Posterior cingulate gyrus (tissue), 11 donors: ENCODE measurements around the gene TMIGD1.

ENCODE experiments used
- DNase-seq, 10 donors: peaks; one replicate each; pipeline versions ENCODE4 v3.0.0 to v3.0.0-alpha.2; 2020 to 2021; ENCODE audit warnings: mixed read lengths in 3 of 10
- intact Hi-C: fragments of 100-400 bp; cut with DNase I; formaldehyde crosslinking; loops from one replicate; pipeline ENCODE4 v1.15.1; 2023

TMIGD1 gene, protein sequence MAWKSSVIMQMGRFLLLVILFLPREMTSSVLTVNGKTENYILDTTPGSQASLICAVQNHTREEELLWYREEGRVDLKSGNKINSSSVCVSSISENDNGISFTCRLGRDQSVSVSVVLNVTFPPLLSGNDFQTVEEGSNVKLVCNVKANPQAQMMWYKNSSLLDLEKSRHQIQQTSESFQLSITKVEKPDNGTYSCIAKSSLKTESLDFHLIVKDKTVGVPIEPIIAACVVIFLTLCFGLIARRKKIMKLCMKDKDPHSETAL

DNA sequence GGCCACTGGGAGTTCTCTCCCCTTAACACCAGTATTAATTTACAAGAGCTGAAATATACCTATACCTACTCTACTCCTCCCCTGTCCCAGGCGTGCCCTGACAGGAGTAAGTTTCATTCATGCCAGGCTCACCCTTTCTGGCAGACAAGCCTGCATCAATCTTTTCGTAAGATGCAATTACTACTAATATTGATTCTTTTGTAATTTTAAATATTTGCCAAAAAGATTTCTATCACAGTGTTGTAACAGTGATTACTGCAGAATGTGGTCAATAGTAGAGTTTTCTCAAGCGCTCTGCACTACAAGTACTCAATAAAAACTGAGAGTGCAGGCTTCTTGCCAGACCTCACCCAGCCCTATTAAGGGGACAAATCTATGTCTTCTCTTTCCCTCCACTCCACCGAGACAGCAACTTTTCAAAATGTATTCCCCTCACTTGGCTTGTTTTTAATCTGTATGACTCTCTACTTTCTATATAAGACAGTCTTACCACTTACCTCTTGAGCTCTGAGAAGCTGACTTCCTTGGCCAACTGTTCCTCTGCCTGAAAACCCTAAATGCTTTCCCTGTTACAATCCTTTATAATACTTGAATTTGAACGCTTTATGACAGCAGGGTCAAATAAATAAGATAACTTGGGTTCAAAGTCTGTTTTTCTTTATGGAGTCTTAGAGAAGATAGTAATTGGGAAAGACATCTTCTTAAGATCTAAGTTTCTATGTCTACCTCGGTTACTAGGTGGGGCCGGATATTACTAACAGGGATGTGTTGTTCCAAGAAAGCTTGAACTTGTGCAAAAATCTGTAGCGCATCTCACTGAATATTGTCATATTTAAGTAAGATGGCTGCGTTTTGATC is at the start of gene TMIGD1:
Gene TMIGD1, minus strand, starts transcription at position 555 of the 858 bp plus-strand sequence. CDS start 1,924 bp downstream, outside the sequence.
- DNase-seq = no peak

DNA sequence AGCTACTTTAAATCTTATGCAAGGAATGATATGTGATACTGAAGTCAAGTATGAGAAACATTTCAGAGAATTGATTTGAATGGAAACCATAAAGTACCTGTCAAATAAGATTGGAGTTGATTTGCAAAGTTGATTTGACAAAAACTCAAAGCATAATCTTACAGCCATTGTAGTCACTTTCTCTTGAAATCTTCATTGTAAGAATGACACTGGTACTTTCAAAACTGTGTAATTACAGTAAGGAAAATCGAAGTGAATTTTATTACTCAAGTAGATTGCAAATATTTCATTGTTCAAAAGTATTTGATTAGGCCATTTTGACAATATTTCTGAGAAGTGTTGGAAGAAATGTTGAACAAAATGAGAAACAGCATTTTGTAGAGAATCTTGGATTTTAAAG is 48.5 kb upstream of the TMIGD1 start:
- DNase-seq = no peak
- intact Hi-C loops = loop anchor here (5.0 kb wide), 1 partner anchor 95 kb away; the partner anchor contains the start of gene GOSR1

More for the DNA sequence above, at the start of gene TMIGD1:
- intact Hi-C loops = no loop called here

DNA sequence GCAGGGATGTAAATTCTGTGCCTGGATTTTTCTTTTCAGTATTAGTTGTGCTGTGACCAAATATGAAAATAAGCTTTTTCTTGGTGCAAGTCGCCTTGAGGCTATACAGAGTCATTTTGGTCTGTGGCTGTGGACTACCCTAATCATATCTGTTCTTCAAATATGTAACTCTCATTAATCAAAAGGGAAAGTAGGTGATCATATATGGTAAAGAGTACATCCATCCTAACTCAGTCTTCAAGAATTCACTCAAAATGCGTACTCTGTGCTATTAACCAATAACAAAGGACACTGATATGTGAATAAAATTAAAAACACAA is 47.4 kb upstream of the TMIGD1 start:
- DNase-seq = no peak
- intact Hi-C loops = loop anchor here (5.0 kb wide), 1 partner anchor 96 kb away; the partner anchor contains the start of gene GOSR1

DNA sequence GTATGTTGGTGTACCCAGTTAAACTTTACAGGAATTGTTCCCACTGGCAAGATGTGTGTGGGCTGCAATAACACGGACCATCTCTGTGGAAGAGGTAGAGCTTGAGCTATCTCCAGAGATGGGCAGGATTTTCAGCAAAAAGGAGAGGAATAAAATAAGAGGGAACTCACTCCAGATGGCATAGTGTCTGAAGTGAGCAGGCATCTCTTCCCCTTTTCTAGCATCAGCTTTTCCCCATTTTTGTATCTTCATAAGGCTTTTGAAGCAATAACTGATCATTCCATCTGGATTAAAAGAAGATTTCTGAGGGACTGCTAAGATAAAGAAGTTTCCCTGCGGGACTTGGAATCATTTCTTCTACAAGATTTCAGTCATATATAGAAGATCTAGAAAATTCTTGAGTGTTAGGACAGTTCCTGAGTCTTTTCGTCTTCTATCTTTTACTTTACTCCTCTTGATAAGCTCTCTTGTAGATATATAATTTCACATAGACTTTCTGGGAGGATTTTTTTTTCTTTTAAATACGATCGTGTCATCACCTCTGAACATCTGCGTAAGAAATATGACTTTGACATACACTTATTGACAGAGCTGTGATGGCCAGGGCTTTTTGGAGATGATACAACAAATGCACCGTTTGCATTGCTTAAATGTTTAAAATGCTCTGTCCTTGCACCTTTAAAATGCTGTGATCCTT is 46.9 kb upstream of the TMIGD1 start:
- no peak for DNase-seq
- intact Hi-C loops = loop anchor here (5.0 kb wide), 1 partner anchor 97 kb away; the partner anchor contains the start of gene GOSR1

DNA sequence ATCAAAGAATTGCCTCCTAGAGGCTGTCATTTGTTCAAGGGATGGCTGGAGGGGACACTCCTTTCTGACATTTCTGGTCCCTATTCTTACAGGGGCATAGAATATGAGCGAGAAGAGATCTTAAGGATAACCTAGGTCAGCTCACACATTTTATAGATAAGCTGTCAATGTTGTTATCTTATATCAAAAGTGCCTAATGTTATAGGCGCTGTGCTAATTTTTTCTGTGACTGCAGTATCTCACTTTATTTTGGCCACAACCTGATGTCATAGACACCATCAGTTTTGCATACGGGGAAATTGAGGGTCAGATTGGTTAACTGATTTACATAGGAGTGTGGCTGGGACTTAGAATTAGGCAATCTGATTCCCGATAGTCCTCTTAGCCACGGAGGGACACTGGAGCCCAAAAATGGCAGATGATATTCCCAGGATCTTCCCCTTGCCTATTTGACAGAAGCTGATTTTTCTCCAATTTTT is 46.1 kb upstream of the TMIGD1 start:
- intact Hi-C loops = loop anchor here (5.0 kb wide), 3 partner anchors 88 to 442 kb away; partner anchors contain the start of genes BLMH, CRLF3 and GOSR1
- no peak for DNase-seq

DNA sequence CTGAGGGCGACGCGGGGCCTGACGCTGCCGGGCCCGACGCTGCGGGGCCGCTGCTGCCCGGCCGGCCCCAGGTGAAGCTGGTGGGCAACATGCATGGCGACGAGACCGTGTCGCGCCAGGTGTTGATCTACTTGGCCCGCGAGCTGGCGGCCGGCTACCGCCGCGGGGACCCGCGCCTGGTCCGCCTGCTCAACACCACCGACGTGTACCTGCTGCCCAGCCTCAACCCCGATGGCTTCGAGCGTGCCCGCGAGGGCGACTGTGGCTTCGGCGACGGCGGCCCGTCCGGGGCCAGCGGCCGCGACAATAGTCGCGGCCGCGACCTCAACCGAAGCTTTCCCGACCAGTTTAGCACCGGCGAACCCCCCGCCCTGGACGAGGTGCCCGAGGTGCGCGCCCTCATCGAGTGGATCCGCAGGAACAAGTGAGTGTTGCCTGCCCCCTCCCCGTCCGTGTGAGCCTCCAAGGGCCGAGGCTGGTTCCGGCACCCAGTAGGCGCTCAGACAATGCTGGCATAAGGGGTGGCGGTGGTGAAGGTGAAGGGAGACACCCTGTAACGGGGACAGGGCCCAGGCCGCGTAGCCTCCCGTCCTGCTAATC is 45.5 kb upstream of the TMIGD1 start:
- intact Hi-C loops = loop anchor here (5.0 kb wide), 2 partner anchors 87 to 443 kb away; partner anchors contain the start of genes BLMH and CRLF3
- peak in 5 of 10 donors; percentile 15 to 87 (median 29) for DNase-seq

DNA sequence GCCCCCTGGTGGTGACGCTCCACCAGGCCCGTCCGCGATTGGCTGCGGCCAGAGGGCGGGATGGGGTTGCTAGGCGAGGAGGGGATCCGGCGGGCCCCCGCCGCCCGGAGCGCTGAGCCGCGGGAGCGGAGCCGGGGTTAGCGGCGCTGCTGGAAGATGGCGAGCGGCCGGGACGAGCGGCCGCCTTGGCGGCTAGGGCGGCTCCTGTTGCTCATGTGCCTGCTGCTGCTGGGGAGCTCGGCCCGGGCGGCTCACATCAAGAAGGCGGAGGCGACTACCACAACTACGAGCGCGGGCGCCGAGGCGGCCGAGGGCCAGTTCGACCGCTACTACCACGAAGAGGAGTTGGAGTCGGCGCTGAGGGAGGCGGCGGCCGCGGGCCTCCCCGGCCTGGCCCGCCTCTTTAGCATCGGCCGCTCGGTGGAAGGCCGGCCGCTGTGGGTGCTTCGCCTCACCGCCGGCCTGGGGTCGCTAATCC is 45.0 kb upstream of the TMIGD1 start, which contains the start of gene CPD:
Gene CPD, plus strand, starts transcription at position 103 of the 478 bp plus-strand sequence. Its CDS starts 54 bp downstream, at position 157.
- intact Hi-C loops = loop anchor here (5.0 kb wide), 2 partner anchors 87 to 443 kb away; partner anchors contain the start of genes BLMH and CRLF3
- DNase-seq = peak; percentile 96 to 100 (median 99)

DNA sequence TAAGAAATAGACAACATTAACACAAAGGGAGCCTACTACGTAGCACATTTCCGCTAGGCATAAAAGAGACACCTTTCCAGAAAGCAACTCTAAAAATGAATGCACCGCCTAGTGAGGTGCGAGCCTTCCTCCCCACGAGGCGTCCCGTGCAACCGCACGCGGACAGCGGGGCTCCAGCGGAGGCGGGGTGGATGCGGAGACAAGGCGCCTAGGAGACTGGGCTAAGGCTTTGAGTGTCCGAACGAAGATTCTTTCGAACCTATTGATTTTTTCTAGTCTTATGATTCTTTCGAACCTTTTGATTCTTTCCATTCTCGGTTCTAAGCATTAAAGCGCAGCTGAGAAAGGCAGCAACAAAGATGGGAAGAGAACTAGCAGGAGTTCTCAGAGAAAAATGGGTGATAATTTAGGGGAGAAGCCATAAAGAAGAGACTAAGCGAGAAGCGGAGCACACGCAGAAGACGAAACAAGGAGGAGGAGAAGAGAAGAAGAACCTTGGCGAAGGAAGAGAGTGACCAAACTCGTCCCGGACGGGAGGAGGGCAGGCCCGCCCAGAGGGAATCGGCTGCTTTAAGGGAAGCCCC is 44.5 kb upstream of the TMIGD1 start:
- DNase-seq = peak in 7 of 10 donors; percentile 25 to 85 (median 44)
- intact Hi-C loops = loop anchor here (5.0 kb wide), 2 partner anchors 86 to 444 kb away; partner anchors contain the start of genes BLMH and CRLF3

DNA sequence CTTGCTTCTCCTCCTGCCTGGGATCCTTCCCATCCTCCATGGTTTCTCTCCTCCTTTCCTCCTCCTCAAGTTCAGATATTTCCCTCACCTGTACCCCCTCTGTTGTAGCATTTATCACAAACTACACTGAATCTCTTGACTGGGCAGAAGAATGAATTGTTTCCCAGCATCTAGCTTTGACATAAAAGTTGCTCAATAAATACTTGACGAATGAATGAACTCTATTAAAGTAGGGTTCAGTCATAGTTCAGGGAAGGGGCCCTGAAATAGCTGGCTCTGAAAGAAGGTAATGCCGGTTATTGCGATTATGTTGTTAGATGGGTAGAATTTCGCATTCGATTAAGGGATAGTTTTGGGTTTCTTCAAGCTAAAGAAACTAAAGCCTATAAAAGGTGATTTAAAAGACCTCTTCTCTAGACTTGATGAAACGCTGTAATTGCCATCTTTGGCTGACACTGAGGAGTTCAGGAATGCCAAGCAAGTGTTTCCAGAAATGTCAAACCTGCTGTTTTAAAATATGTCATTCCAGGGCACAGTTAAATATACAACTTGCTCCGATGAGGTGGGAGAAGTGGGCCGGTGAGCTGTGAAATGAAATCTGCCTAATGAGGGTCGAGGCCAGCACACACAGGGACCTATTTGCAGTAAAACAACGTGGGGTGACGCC is 43.9 kb upstream of the TMIGD1 start:
- no peak for DNase-seq
- intact Hi-C loops = loop anchor here (5.0 kb wide), 2 partner anchors 85 to 445 kb away; partner anchors contain the start of genes BLMH and CRLF3

DNA sequence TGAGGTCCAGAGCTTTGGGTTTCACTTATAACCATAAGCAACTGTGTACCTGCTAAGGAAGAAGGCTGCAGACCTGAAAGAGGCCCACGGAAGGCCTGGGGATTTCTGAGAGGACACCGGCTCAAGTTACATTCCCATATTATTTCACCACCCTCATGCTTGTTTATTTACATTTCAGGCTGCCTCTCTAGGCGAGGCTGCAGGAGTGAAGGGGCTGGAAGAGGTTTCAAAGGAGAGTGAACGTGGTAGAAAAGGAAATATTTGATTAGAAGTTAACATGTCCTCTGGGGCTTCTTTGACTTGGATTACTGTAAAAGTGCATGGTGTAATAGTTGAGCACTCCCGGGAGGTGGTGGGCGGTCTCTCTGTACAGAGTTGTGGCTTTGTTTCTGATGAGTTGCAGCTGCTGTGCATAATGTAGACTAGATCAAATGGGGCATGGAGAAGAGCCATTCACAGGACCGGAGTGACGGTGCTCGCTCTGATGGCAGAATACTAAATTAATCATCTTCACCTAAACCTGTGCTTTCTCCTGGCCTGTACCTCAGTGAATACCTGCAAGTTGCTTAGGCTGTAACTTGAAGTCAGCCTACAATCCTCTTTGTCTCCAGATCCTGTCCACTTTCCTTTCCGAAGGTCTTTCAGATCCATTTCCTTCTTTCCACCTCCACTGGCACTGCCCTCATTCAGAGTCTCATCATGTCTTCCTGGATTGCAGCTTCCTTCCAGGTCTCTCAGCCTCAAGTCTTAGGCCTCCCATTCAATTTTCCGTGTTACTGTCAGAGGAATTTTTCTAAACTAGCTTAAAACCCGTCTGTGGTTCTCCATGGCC is 43.0 kb upstream of the TMIGD1 start:
- peak in 4 of 10 donors; percentile 29 to 87 (median 40) for DNase-seq
- intact Hi-C loops = loop anchor here (5.0 kb wide), 2 partner anchors 85 to 445 kb away; partner anchors contain the start of genes BLMH and CRLF3

DNA sequence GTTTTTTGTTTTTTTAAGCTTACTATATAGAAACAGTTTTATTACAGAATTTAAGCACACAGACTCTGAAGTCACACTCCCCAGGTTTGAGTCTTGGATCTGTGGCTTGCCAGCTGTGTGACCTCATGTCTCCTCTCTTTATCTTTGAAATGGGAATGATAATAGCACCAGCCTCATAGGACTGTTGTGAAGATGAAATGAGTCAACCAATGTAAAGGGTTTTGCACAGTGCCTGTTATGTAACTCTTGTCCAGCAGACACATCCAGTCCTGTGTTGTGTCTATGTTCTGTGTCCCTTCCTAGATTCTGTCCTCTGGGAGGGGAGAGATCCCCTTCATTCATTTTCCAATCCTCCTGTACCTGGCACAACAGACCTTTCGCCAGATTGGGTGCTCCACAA is 41.8 kb upstream of the TMIGD1 start:
- DNase-seq = no peak
- intact Hi-C loops = loop anchor here (5.0 kb wide), 2 partner anchors 83 to 447 kb away; partner anchors contain the start of genes BLMH and CRLF3

DNA sequence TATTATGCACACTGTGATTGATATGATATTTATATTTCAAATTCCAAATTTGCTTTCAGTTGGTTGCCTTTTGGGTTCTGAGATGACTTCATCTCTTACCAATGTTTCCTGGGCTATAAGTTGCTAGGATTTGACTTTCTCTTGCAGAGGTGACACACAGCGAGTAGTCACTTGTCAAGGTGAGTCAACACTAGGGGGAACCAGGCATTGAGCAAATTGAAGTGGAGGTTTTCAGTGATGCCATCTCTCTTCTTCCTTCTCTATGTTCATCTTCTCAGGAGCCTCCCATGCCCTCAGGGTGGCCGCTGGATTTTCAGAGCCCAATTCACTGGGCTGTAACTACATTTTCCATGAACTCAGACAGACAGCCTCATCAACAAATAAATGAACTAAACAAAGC is 38.9 kb upstream of the TMIGD1 start:
- intact Hi-C loops = no loop called here
- no peak for DNase-seq

DNA sequence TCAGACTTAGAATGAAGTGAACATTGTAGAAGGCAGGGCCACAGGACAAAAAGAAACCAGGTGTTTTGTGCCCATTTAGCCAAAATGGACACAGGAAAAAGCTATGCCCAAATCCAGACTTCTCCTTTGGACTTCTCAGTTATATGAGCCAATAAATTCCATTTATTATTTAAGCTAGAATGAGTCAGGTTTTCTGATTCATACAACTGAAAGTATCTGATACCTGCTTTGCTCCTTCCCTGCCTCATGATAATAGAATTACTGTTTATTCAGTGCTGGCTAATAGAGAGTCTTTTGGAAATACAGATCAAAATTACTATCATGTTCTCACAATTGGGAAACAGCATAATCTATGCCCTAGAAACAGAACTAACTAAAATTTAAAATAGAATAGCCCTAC is 36.1 kb upstream of the TMIGD1 start:
- intact Hi-C loops = no loop called here

DNA sequence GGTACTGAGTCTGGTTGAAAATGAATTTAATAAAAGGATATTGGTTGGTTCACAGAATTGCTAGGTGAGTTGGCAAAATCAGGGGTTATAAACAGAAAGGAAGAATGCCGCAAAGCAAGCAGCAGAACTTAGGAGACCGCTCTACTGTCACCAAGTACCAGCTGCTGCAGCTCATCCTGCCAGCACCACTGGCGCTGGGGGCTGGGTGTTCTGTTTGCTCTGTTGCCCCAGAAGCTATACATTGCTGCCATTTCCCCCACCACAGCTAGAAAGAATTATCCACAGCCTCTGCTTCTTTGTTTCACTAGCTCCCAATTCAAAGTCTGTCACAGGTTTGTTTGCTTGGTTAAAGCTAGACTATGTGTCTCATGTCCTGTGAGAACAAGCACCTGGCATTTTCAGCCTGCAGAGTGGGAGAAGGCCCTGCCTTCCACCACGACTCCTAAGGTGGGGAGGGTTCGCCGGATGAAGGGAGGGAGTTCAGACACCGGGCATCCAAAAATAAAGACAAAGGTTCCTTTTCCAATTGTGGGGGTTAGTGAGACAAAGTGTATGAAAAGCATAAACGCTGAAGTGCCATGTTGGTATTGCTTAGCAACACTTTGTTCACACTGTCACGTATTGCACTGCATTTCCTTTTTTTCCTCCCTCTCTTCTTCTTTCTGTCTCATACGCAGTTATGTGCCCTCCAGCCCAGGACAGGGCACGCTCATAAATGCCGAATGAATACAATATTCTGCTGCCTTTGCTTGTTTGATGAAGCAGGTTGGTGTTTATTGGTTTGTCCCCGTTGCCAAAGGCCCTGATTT is 35.3 kb upstream of the TMIGD1 start:
- DNase-seq = peak in 2 of 10 donors; percentile 79 to 88
- intact Hi-C loops = no loop called here

More for the DNA sequence above, 36.1 kb upstream of the TMIGD1 start:
- no peak for DNase-seq

DNA sequence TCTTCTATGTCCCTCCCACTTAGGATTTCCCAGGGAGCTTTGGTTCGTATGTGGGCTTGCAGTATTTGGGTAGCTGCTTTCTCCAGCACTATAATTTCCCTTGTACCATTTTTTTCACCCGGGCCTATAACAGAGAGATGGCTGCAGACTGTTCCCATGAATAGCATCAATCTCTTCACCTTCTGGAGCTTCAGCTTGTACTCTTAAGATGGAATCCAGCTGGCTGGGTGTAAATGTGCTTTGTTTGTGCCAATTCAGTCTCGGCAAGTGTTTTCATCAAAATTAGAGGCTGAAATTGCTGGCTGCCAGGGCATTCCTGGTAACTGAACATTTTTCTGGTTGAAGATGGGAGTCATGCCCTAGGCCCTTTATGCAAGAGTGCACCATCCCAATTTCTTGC is 32.7 kb upstream of the TMIGD1 start:
- intact Hi-C loops = no loop called here
- DNase-seq = peak in 1 of 10 donors; percentile 21

DNA sequence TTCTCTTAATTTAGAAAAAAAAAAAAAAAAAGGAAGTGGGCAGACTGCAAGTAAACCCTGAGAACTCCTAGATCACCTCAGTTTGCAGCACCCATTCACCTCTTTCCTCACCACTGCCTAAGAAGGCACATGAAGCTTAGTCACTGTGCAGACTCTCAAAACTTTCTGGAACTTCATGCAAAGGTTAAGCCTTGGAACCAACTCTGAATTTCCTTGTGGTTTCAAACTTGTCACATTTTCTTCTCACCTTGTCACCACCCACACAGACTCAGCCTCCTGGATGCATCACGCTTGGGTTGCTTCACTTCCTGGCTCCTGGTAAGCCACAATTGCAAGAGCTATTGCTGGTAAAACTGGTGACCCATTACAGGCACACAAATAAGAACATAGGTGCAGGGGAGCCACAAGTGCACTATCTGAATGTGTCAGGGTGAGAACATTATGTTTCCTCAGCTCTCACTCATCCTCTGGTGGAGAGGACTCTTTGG is 29.9 kb upstream of the TMIGD1 start:
- intact Hi-C loops = no loop called here
- peak in 3 of 10 donors; percentile 28 to 73 (median 43) for DNase-seq
